Stimulated activated CD4-positive, alpha-beta T cell treated with anti-CD3 and anti-CD28 coated beads, Interleukin-2, amount 100 ng/mL, for 48 hours (primary cell): ENCODE results near the gene RAB6C.
A peak's percentile ranks its signal among the peaks of the same experiment; 100 is the strongest.
"Not testable (repeated sequence)": the region's sequence is repeated elsewhere in the genome, so short reads cannot be mapped to it uniquely, and the experiment has no call there.

Experiments used
- DNase-seq, 2 donors: peaks; one replicate each; pipeline ENCODE4 v3.0.0-alpha.2; 2020

RAB6C gene

GRCh38 chr2:129979629-129980155, at the start of gene RAB6C:
Gene RAB6C (plus strand): TSS chr2:129979666. CDS start chr2:129980116, 450 bp downstream.
- not testable (repeated sequence) for DNase-seq

- DNase-seq: no peak
Observed at GRCh38 chr2:129930451-129930850, 49.0 kb upstream of the RAB6C start.

GRCh38 chr2:129933387-129933786, 46.1 kb upstream of the RAB6C start:
- DNase-seq: not testable (repeated sequence)

- DNase-seq: no peak
Observed at GRCh38 chr2:129934044-129934822, 45.2 kb upstream of the RAB6C start.

GRCh38 chr2:129935118-129935517, 44.3 kb upstream of the RAB6C start:
- DNase-seq: no peak

- DNase-seq: peak; percentile 56 to 59
Observed at GRCh38 chr2:129936334-129936934, 43.0 kb upstream of the RAB6C start.

GRCh38 chr2:129938850-129939471, 40.5 kb upstream of the RAB6C start:
- not testable (repeated sequence) for DNase-seq

- DNase-seq: not testable (repeated sequence)
Observed at GRCh38 chr2:129943456-129943855, 36.0 kb upstream of the RAB6C start.

GRCh38 chr2:129945557-129945956, 33.9 kb upstream of the RAB6C start:
- no peak for DNase-seq

GRCh38 chr2:129947712-129948111, 31.8 kb upstream of the RAB6C start:
- DNase-seq: not testable (repeated sequence)

GRCh38 chr2:129956171-129956570, 23.3 kb upstream of the RAB6C start:
- DNase-seq: not testable (repeated sequence)

- no peak for DNase-seq
Observed at GRCh38 chr2:129957891-129958290, 21.6 kb upstream of the RAB6C start.

GRCh38 chr2:129958736-129959135, 20.7 kb upstream of the RAB6C start:
- not testable (repeated sequence) for DNase-seq

GRCh38 chr2:129968605-129969004, 10.9 kb upstream of the RAB6C start:
- not testable (repeated sequence) for DNase-seq

GRCh38 chr2:129975016-129975774, 4.3 kb upstream of the RAB6C start:
- DNase-seq: no peak

GRCh38 chr2:129976969-129977368, 2.5 kb upstream of the RAB6C start:
- DNase-seq: not testable (repeated sequence)

GRCh38 chr2:129977986-129978385, 1.5 kb upstream of the RAB6C start:
- no peak for DNase-seq

- not testable (repeated sequence) for DNase-seq
Observed at GRCh38 chr2:129980246-129980645, 780 bp downstream of the RAB6C start.

- not testable (repeated sequence) for DNase-seq
Observed at GRCh38 chr2:129981689-129982088, 2.2 kb downstream of the RAB6C start.

GRCh38 chr2:129984426-129984825, 5.0 kb downstream of the RAB6C start:
- no peak for DNase-seq

- DNase-seq: not testable (repeated sequence)
Observed at GRCh38 chr2:129992415-129993006, 13.0 kb downstream of the RAB6C start.

GRCh38 chr2:129993151-129993550, 13.7 kb downstream of the RAB6C start:
- not testable (repeated sequence) for DNase-seq
